GM04504 (cell line): ENCODE results near the gene WWC1.

Experiments
- DNase-seq: peaks from one replicate; pipeline ENCODE4 v3.0.0-alpha.2; 2012; ENCODE audit warnings: low read depth

WWC1 gene

DNA sequence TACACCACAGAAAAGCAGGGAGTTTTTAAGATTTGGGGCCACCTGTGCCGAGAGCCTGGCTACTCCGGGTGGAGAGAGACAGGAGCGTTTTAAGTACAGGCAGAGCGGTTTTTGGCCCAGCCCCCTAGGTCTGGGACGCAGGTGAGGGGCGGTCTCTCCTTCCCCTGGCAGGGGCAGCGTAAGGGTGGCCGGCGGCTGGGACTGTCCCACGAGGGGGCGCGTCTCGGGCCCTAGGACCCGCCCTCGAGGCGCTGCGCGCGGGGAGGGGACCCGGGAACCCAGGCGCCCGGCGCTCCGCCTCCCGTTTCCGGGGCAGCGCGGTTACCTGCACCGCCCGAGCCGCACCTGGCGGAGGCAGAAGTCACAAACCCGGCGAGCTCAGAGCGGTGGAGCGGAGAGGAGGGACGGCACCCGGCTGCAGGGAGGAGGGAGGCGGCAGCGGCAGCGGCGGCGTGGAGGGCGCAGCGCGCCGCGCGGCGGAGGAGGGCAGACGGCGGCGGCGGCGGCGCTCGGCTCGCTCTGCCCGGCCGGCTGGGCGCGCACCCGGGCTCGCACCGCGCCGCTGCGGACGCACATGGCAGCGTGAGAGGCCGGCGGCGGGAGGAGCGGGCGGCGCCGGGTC, at the start of gene WWC1:
Gene WWC1 (plus strand): TSS at position 304 of the 622 bp plus-strand sequence. CDS start 508 bp downstream, outside the sequence.
- DNase-seq: no peak

GRCh38 chr5:168244838-168245559, 46.4 kb upstream of the WWC1 start:
- DNase-seq: no peak

- no peak for DNase-seq
Observed at GRCh38 chr5:168249923-168250322, 41.5 kb upstream of the WWC1 start.

DNA sequence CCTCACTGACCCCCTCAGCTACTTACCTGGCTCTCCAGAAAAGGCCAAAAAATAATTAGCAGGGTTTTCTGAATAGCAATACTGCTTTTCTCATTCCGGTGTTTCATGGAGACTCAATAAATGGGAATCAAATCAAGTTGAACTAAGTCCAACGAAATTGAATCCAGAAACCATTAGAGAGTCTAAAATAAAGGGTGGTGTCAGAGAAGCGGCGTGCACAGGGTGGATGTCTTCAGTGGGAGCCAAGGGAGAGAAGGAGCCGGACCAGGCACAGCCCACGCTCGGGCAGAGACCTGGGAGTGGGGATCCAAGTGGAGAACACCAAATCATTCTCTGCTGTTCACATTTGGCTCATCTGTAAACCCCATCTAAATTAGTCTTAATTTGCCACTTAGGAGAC, 40.2 kb upstream of the WWC1 start:
- DNase-seq: no peak

DNA sequence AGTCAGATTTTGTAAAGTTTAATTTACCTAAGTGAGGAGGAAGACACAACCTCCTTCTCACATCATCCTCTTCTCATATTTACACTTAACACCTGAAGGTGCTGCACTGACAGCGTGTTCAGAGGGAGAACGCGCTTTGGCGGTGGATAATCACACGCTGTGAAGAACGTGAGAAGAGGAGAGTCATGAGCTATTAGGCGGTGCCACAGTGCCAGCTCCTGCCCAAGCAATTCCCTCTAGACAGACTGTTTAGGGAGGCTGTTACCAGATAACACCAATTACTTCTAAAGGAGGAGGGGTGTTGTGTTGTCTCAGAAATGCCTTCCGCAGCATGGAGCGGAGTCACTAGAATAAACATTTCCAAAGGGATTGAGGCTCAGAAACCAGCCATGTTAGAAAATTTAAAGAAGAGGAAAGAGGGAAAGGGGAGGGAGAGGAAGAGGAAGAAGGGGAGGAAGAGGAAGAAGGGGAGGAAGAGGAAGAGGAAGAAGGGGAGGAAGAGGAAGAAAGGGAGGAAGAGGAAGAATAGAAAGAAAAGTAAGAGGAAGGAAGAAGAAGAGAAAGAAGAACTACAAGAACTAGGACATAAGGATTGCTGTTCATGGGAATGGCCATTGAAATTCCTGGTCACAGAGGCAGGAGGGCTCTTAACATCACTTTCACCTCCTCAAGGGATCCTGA, 37.3 kb upstream of the WWC1 start:
- no peak for DNase-seq

GRCh38 chr5:168260353-168261226, 30.9 kb upstream of the WWC1 start:
- DNase-seq: no peak

GRCh38 chr5:168261227-168261571, 30.2 kb upstream of the WWC1 start:
- no peak for DNase-seq

DNA sequence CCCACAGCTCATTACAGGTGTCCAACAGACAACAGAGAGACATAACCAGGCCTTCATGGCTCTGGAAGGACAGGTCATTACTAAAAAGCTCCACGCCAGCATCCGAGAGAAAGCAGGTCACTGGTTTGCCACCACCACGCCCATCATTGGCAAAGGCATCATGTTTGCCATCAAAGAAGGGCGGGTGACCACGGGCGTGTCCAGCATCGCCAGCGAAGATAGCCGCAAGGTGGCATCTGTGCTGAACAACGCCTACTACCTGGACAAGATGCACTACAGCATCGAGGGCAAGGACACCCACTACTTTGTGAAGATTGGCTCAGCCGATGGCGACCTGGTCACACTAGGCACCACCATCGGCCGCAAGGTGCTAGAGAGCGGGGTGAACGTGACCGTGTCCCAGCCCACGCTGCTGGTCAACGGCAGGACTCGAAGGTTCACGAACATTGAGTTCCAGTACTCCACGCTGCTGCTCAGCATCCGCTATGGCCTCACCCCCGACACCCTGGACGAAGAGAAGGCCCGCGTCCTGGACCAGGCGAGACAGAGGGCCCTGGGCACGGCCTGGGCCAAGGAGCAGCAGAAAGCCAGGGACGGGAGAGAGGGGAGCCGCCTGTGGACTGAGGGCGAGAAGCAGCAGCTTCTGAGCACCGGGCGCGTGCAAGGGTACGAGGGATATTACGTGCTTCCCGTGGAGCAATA, 29.3 kb upstream of the WWC1 start:
- no peak for DNase-seq

DNA sequence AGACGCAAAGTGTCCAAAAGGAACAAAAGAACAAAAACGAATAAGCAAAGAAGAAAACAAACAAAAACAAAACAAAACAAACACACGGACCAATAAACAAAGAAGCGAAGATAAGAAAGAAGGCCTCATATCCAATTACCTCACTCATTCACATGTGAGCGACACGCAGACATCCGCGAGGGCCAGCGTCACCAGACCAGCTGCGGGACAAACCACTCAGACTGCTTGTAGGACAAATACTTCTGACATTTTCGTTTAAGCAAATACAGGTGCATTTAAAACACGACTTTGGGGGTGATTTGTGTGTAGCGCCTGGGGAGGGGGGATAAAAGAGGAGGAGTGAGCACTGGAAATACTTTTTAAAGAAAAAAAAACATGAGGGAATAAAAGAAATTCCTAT, 28.3 kb upstream of the WWC1 start:
- DNase-seq: no peak

DNA sequence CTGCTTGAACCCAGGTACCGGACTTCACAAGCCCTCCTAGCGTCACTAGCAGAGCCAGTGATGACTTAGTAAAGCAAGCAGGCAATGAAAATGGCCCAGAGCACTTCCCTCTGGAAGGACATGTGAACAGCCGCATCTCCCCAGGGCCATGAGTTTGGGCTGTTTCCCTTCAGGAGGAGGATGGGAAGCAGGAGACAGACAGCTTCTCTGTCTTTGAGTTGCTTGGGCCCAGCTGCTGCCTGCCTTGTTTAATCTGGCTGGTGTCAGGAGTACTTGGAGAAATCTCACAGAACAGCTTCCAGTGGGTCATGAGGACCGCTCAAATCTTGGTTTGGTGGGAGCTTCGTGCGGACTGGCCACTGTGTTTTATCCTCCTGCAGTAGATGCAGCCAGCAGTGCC, 25.4 kb upstream of the WWC1 start:
- no peak for DNase-seq

GRCh38 chr5:168268949-168269936, 22.2 kb upstream of the WWC1 start:
- peak; percentile 59 for DNase-seq

GRCh38 chr5:168269937-168270330, 21.5 kb upstream of the WWC1 start:
- DNase-seq: no peak

- no peak for DNase-seq
Observed at GRCh38 chr5:168270476-168270875, 21.0 kb upstream of the WWC1 start.

DNA sequence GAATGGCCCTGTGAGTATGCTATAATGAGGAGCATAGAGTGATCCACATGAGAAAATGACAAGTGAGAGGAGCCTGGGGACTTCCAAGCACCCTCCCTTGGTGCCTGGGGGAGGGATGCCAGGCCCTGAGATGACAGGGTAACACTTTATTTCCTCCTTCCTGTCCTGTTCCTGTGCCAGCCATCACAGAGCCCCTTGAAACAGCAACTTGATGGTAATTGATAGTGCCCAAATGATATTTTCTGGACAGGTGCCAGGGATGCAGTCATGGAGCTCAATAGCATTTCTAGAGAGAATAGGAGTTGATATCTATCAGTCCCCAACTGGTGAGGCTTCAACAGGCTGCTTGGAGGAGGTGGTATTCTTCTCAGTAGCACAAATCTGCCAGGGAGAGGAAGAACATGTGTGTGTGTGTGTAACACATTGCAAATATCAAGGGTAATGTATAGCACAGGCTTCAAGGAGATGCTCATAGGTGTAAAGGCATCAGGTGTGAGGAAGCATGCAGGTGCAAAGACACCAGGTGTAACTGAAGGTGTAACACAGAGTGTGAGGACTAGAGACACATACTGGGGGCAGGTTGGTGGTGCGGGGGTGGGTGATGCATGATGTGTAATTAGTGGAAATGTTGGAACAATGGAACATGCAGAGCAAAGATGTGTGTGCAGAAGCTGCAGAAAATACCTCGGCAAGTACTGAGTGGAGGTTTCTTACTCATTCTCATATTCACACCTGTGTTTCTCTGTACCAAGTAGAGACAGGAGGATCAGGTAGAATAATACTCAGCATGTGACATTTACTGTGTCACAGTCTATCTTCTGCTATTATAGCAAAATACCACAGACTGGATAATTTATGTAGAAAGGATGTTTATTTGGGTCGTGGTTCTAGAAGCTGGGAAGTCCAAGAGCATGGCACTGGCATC, 18.1 kb upstream of the WWC1 start:
- DNase-seq: no peak

DNA sequence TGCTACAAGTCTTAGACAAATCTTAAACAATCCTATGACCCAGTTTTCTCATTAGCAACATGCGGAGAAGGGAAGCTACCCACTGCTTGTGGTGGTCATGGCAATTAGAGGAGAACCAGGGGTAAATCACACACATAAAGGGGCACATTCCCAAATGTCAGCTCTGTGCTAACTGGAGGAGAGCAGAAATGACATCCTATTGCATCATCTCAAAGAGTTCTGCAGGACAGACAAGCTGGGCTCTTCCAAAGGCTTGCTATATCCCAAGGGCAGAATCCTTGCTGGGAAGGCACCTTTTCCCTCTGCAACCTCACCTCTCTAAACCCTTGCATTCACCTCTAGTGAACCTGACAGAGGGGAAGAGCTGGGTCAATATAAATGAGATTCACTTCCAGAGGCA, 17.0 kb upstream of the WWC1 start:
- no peak for DNase-seq

DNA sequence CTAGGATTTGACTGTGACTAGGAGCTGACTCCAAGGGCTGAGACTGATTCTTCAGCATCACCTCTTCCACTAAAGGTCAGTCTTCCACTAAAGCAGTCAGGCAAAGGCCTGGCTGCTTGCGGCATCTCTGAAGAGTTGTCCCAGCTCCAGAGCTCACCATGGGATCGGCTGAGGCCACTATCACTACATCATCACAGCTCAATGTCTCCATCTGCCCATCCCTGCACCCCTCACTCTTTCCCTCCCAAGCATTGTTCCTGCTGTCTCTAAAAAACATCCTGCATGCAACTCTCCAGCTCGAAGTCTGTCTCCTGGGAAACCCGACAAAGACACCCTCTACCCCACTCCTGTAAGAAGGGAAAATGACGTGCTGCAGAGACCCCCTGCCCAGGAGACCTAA, 15.5 kb upstream of the WWC1 start:
- no peak for DNase-seq

- DNase-seq: peak; percentile 35
Observed at GRCh38 chr5:168282120-168282519, 9.3 kb upstream of the WWC1 start.

- no peak for DNase-seq
Observed at GRCh38 chr5:168284809-168285208, 6.6 kb upstream of the WWC1 start.

GRCh38 chr5:168285696-168286095, 5.7 kb upstream of the WWC1 start:
- no peak for DNase-seq
